Measurements from ENCODE around the gene CELA3B. TPM values are rescaled to one million over a fixed set of nuclear protein-coding genes. Genes with fewer than 3 reads are reported as not detected.
"Not testable (repeated sequence)": the region's sequence is repeated elsewhere in the genome, so short reads cannot be mapped to it uniquely, and the experiment has no call there.

Gene CELA3B
- total RNA-seq = not detected
- polyA plus RNA-seq = 0.49 TPM

GRCh38 chr1:21976703-21977239 is at the start of gene CELA3B:
CELA3B (plus strand) TSS chr1:21977022; CDS start chr1:21977040, 18 bp downstream.
- H3K4me3 ChIP-seq (ENCODE audit: low read depth, low read length); H3K36me3 ChIP-seq (ENCODE audit: insufficient read depth); DNase-seq (ENCODE audit: extremely low spot score); H3K4me1 ChIP-seq (ENCODE audit: insufficient read depth); H3K27ac ChIP-seq (ENCODE audit: low read depth): not testable (repeated sequence)
- 85% methylated on average over 9 of the region's 9 CpGs for WGBS

GRCh38 chr1:21927533-21928237 is 49.1 kb upstream of the CELA3B start:
- peak overlapping the region; percentile 92 for H3K27ac ChIP-seq (ENCODE audit: low read depth)
- DNase-seq (ENCODE audit: extremely low spot score) = no peak
- H3K4me1 ChIP-seq (ENCODE audit: insufficient read depth) = no peaks in the 10 kb centered on the region
- H3K4me3 ChIP-seq (ENCODE audit: low read depth, low read length) = no peak overlapping the region
- H3K36me3 ChIP-seq (ENCODE audit: insufficient read depth) = no peaks in the 10 kb centered on the region
- WGBS = 26% methylated on average over 12 of the region's 12 CpGs

GRCh38 chr1:21930080-21930571 is 46.7 kb upstream of the CELA3B start:
- H3K4me3 ChIP-seq (ENCODE audit: low read depth, low read length) = no peak overlapping the region
- no peaks in the 10 kb centered on the region for H3K4me1 ChIP-seq (ENCODE audit: insufficient read depth)
- H3K36me3 ChIP-seq (ENCODE audit: insufficient read depth) = no peaks in the 10 kb centered on the region
- 44% methylated on average over 8 of the region's 8 CpGs for WGBS
- H3K27ac ChIP-seq (ENCODE audit: low read depth) = no peak overlapping the region
- no peak for DNase-seq (ENCODE audit: extremely low spot score)

GRCh38 chr1:21930629-21931170 is 46.1 kb upstream of the CELA3B start:
- H3K4me1 ChIP-seq (ENCODE audit: insufficient read depth) = no peaks in the 10 kb centered on the region
- DNase-seq (ENCODE audit: extremely low spot score) = no peak
- peak overlapping the region; percentile 43 for H3K27ac ChIP-seq (ENCODE audit: low read depth)
- WGBS = 70% methylated on average over 6 of the region's 6 CpGs
- H3K4me3 ChIP-seq (ENCODE audit: low read depth, low read length) = no peak overlapping the region
- no peaks in the 10 kb centered on the region for H3K36me3 ChIP-seq (ENCODE audit: insufficient read depth)

GRCh38 chr1:21931171-21932093 is 45.4 kb upstream of the CELA3B start:
- WGBS = 16% methylated on average over 16 of the region's 16 CpGs
- no peaks in the 10 kb centered on the region for H3K4me1 ChIP-seq (ENCODE audit: insufficient read depth)
- H3K36me3 ChIP-seq (ENCODE audit: insufficient read depth) = no peaks in the 10 kb centered on the region
- peak overlapping the region; percentile 81 for H3K27ac ChIP-seq (ENCODE audit: low read depth)
- no peak overlapping the region for H3K4me3 ChIP-seq (ENCODE audit: low read depth, low read length)
- DNase-seq (ENCODE audit: extremely low spot score) = no peak

GRCh38 chr1:21932127-21932526 is 44.7 kb upstream of the CELA3B start:
- no peak for DNase-seq (ENCODE audit: extremely low spot score)

GRCh38 chr1:21933397-21934248 is 43.2 kb upstream of the CELA3B start:
- H3K36me3 ChIP-seq (ENCODE audit: insufficient read depth) = no peaks in the 10 kb centered on the region
- WGBS = 33% methylated on average over 19 of the region's 19 CpGs
- H3K27ac ChIP-seq (ENCODE audit: low read depth) = peak overlapping the region; percentile 63
- DNase-seq (ENCODE audit: extremely low spot score) = no peak
- H3K4me1 ChIP-seq (ENCODE audit: insufficient read depth) = no peaks in the 10 kb centered on the region
- H3K4me3 ChIP-seq (ENCODE audit: low read depth, low read length) = peak overlapping the region; percentile 2

More at GRCh38 chr1:21932127-21932526, 44.7 kb upstream of the CELA3B start:
- H3K27ac ChIP-seq (ENCODE audit: low read depth) = peak overlapping the region; percentile 81
- no peaks in the 10 kb centered on the region for H3K36me3 ChIP-seq (ENCODE audit: insufficient read depth)
- no peaks in the 10 kb centered on the region for H3K4me1 ChIP-seq (ENCODE audit: insufficient read depth)
- no peak overlapping the region for H3K4me3 ChIP-seq (ENCODE audit: low read depth, low read length)
- 19% methylated on average over 7 of the region's 7 CpGs for WGBS

- no peak overlapping the region for H3K27ac ChIP-seq (ENCODE audit: low read depth)
- no peaks in the 10 kb centered on the region for H3K36me3 ChIP-seq (ENCODE audit: insufficient read depth)
- no peak for DNase-seq (ENCODE audit: extremely low spot score)
- H3K4me3 ChIP-seq (ENCODE audit: low read depth, low read length) = peak overlapping the region; percentile 76
- 24% methylated on average over 10 of the region's 10 CpGs for WGBS
- H3K4me1 ChIP-seq (ENCODE audit: insufficient read depth) = no peaks in the 10 kb centered on the region
These were observed 41.4 kb upstream of the CELA3B start for GRCh38 chr1:21935393-21935804.

- Histone ChIP-seq H3K4me1 (ENCODE audit: insufficient read depth) (no peaks in the 10 kb centered on the region), H3K4me3 (ENCODE audit: low read depth, low read length) (peak overlapping the region; percentile 76)
- WGBS = 13% methylated on average over 8 of the region's 8 CpGs
These were observed 40.9 kb upstream of the CELA3B start for GRCh38 chr1:21935891-21936365.

GRCh38 chr1:21936366-21937031 is 40.3 kb upstream of the CELA3B start:
- DNase-seq (ENCODE audit: extremely low spot score) = no peak
- Histone ChIP-seq H3K36me3 (ENCODE audit: insufficient read depth) (no peaks in the 10 kb centered on the region), H3K4me3 (ENCODE audit: low read depth, low read length) (peak overlapping the region; percentile 76), H3K4me1 (ENCODE audit: insufficient read depth) (no peaks in the 10 kb centered on the region), H3K27ac (ENCODE audit: low read depth) (peak overlapping the region; percentile 64)
- WGBS = 3% methylated on average over 34 of the region's 34 CpGs

More at GRCh38 chr1:21935891-21936365, 40.9 kb upstream of the CELA3B start:
- H3K36me3 ChIP-seq (ENCODE audit: insufficient read depth) = no peaks in the 10 kb centered on the region
- H3K27ac ChIP-seq (ENCODE audit: low read depth) = peak overlapping the region; percentile 64
- no peak for DNase-seq (ENCODE audit: extremely low spot score)

- no peaks in the 10 kb centered on the region for H3K4me1 ChIP-seq (ENCODE audit: insufficient read depth)
- H3K36me3 ChIP-seq (ENCODE audit: insufficient read depth) = no peaks in the 10 kb centered on the region
- peak within 1 kb of the TSS; percentile 64 for H3K27ac ChIP-seq (ENCODE audit: low read depth)
- peak within 1 kb of the TSS; percentile 76 for H3K4me3 ChIP-seq (ENCODE audit: low read depth, low read length)
- WGBS = under 1% methylated on average over 39 of the region's 52 CpGs
- no peak for DNase-seq (ENCODE audit: extremely low spot score)
These were observed 39.8 kb upstream of the CELA3B start, which contains the start of gene HSPG2 for GRCh38 chr1:21937034-21937371. HSPG2 (minus strand) TSS chr1:21937310; CDS start chr1:21937217, 93 bp downstream.
